ENCODE results near the gene PTK7. TPM values are rescaled to one million over a fixed set of nuclear protein-coding genes. Genes with fewer than 3 reads are reported as not detected.

The PTK7 gene
- total and polyA plus RNA-seq, 2 experiments from 2014 or later = 46.1 to 147 TPM

GRCh38 chr6:43078691-43079090 is 2.6 kb downstream of the PTK7 start:
- DNase-seq (ENCODE audit: low spot score) = no peak
- H3K27ac Mint-ChIP-seq = no peak overlapping the region

More at GRCh38 chr6:43078691-43079090, 2.6 kb downstream of the PTK7 start:
- H3K9me2 ChIP-seq (ENCODE audit: insufficient read depth) = no peaks in the 10 kb centered on the region
- peak overlapping the region; percentile 90 for H3K4me2 ChIP-seq
- Mint-ChIP-seq H3K27me3 (ENCODE audit: insufficient read depth, low read depth, poor library complexity) (peaks cover 15% of the 10 kb centered on the region), H3K36me3 (ENCODE audit: low read depth) (peaks cover 7% of the 10 kb centered on the region; the same call in 2 of the 3 replicates), H3K4me1 (peaks cover 44% of the 10 kb centered on the region), H3K4me3 (no peak overlapping the region; the same call in 2 of the 3 replicates), H3K9me3 (no peaks in the 10 kb centered on the region; the same call in 2 of the 3 replicates)
- no peak for TF ChIP-seq POLR2AphosphoS5 (IDR thresholded peaks at IDR 0.05; ENCODE audit: low read depth)
- TF ChIP-seq CREB1 (CRISPR knock-in tag; IDR thresholded peaks at IDR 0.05; ENCODE audit: low read depth) = no peak
- no peak for TF ChIP-seq EZH2phosphoT487 (IDR thresholded peaks at IDR 0.05; ENCODE audit: unreplicated experiment)
- no peak for TF ChIP-seq ZNF331 (CRISPR knock-in tag; IDR thresholded peaks at IDR 0.05; ENCODE audit: low read depth)
- TF ChIP-seq STAT1 (IDR thresholded peaks at IDR 0.05; ENCODE audit: unreplicated experiment) = no peak
- TF ChIP-seq ZNF462 (CRISPR knock-in tag; IDR thresholded peaks at IDR 0.05) = no peak
- TF ChIP-seq ZNF114 (CRISPR knock-in tag; IDR thresholded peaks at IDR 0.05) = no peak
- no peak for TF ChIP-seq ETS1 (IDR thresholded peaks at IDR 0.05)
- no peak for TF ChIP-seq REST (IDR thresholded peaks at IDR 0.05; ENCODE audit: unreplicated experiment)
- no peak for TF ChIP-seq EZH2 (IDR thresholded peaks at IDR 0.05; ENCODE audit: low read depth, unreplicated experiment)
- TF ChIP-seq CTCF (conservative IDR thresholded peaks at IDR 0.05; ENCODE audit: low read depth in 2 of 2) = no peak
- no peak for TF ChIP-seq JUNB (IDR thresholded peaks at IDR 0.05; ENCODE audit: unreplicated experiment)
- TF ChIP-seq NANOG (IDR thresholded peaks at IDR 0.05; ENCODE audit: borderline replicate concordance) = no peak
- no peak overlapping the region for H3K27ac ChIP-seq (ENCODE audit: low read depth)
- H2AFZ ChIP-seq = no peak overlapping the region
- 0 out of 2 replicates have a peak, but pooled peaks cover 3% of the 10 kb centered on the region for H3F3A ChIP-seq (replicated peaks; ENCODE audit: low read depth)
- no peaks in the 10 kb centered on the region; the same call in 1 of the 2 replicates for H3K36me3 ChIP-seq (ENCODE audit: insufficient read depth)
- ATAC-seq = no peak
- peaks cover 74% of the 10 kb centered on the region for H3K79me2 ChIP-seq (replicated peaks; ENCODE audit: insufficient read depth)
- H3K4me3 ChIP-seq = peak overlapping the region; percentile 98; the same call in 1 of the 2 replicates
- H3K27me3 ChIP-seq (ENCODE audit: insufficient read depth) = no peaks in the 10 kb centered on the region
- peaks cover 50% of the 10 kb centered on the region for H4K20me1 ChIP-seq (replicated peaks; ENCODE audit: insufficient read depth)
- peaks cover 44% of the 10 kb centered on the region for H3K4me1 ChIP-seq (ENCODE audit: insufficient read depth)

Measured in GM23338 (cell line).